Dermis blood vessel endothelial cell (primary cell): ENCODE measurements around the gene ARHGAP6. TPM values are rescaled to one million over a fixed set of nuclear protein-coding genes. Genes with fewer than 3 reads are reported as not detected.
"Not testable (repeated sequence)": the region's sequence is repeated elsewhere in the genome, so short reads cannot be mapped to it uniquely, and the experiment has no call there.

Experiments used
- DNase-seq: peaks from one replicate; pipeline ENCODE4 v3.0.0; 2010
- total RNA-seq: library from RNA; depleted of rRNA; stranded (reverse); fragments of >200 nt; gene quantifications from 2 replicates; pipeline ENCODE4 v1.2.3, GENCODE V29; 2014

ARHGAP6 gene
- total RNA-seq, 1 donor from 2014 or later, result 0.17 TPM

GRCh38 chrX:11273544-11273943 lies 392.2 kb downstream of the ARHGAP6 start:
- no peak for DNase-seq

- no peak for DNase-seq
Observed at GRCh38 chrX:11272863-11273262, 392.9 kb downstream of the ARHGAP6 start.

GRCh38 chrX:11272290-11272689 lies 393.4 kb downstream of the ARHGAP6 start:
- DNase-seq, result no peak

GRCh38 chrX:11269996-11270395 lies 395.7 kb downstream of the ARHGAP6 start:
- no peak for DNase-seq

GRCh38 chrX:11269006-11269405 lies 396.7 kb downstream of the ARHGAP6 start:
- no peak for DNase-seq

GRCh38 chrX:11267425-11267824 lies 398.3 kb downstream of the ARHGAP6 start:
- no peak for DNase-seq

GRCh38 chrX:11266573-11267003 lies 399.1 kb downstream of the ARHGAP6 start:
- peak; percentile 0 for DNase-seq

GRCh38 chrX:11265352-11265751 lies 400.4 kb downstream of the ARHGAP6 start:
- no peak for DNase-seq

GRCh38 chrX:11264925-11265324 lies 400.8 kb downstream of the ARHGAP6 start:
- DNase-seq, result no peak

GRCh38 chrX:11261260-11261659 lies 404.5 kb downstream of the ARHGAP6 start:
- DNase-seq, result no peak

- no peak for DNase-seq
Observed at GRCh38 chrX:11259437-11259836, 406.3 kb downstream of the ARHGAP6 start.

- DNase-seq, result no peak
Observed at GRCh38 chrX:11257711-11258110, 408.0 kb downstream of the ARHGAP6 start.

GRCh38 chrX:11257290-11257689 lies 408.4 kb downstream of the ARHGAP6 start:
- no peak for DNase-seq

GRCh38 chrX:11254417-11255109 lies 411.2 kb downstream of the ARHGAP6 start:
- no peak for DNase-seq

GRCh38 chrX:11244636-11245035 lies 421.1 kb downstream of the ARHGAP6 start:
- DNase-seq, result no peak

GRCh38 chrX:11242704-11243103 lies 423.0 kb downstream of the ARHGAP6 start:
- DNase-seq, result no peak

- no peak for DNase-seq
Observed at GRCh38 chrX:11241720-11242119, 424.0 kb downstream of the ARHGAP6 start.

GRCh38 chrX:11239230-11239629 lies 426.5 kb downstream of the ARHGAP6 start:
- DNase-seq, result no peak

GRCh38 chrX:11235377-11235776 lies 430.3 kb downstream of the ARHGAP6 start:
- not testable (repeated sequence) for DNase-seq

- DNase-seq, result no peak
Observed at GRCh38 chrX:11215191-11215921, 450.4 kb downstream of the ARHGAP6 start.

GRCh38 chrX:11214346-11215190 lies 451.2 kb downstream of the ARHGAP6 start:
- DNase-seq, result no peak

GRCh38 chrX:11212741-11213140 lies 453.0 kb downstream of the ARHGAP6 start:
- no peak for DNase-seq

GRCh38 chrX:11210415-11210801 lies 455.3 kb downstream of the ARHGAP6 start:
- no peak for DNase-seq
